HCT116 (cell line): Measurements from ENCODE around the gene CPNE4. TPM values are rescaled to one million over a fixed set of nuclear protein-coding genes. Genes with fewer than 3 reads are reported as not detected.

Source experiments
- ATAC-seq: fragments of 200-7000 bp; cut with Tn5 transposase; 2 replicates; pipeline ENCODE4 v1.9.1; 2020; ENCODE audit warnings: mild to moderate bottlenecking, moderate library complexity
- BruUV-seq: library from RNA; stranded (reverse); fragments of 400-500 nt; replicated peaks from 2 replicates; lab custom pipeline; 2021; lab: Mats Ljungman, UMichigan
- CTCF ChIA-PET: fragments of 300-600 bp; sonication (Branson Sonifier 250); formaldehyde crosslinking; loops from one replicate; lab custom pipeline; 2021; ENCODE audit warnings: antibody characterized with exemption; lab: Charles Lee
- POLR2A ChIA-PET: fragments of 300-600, 350-600 bp; sonication (Branson Sonifier 250); formaldehyde crosslinking; loops from one replicate; lab custom pipeline; 2021; ENCODE audit warnings: antibody characterized with exemption; lab: Charles Lee
- RAD21 ChIA-PET, 2 experiments: fragments of 300-600 bp; sonication (Branson Sonifier 250); formaldehyde crosslinking; loops; one replicate each; lab custom pipeline; 2023; ENCODE audit warnings: low total read pairs in 2 of 2; ENCODE audit not compliant: uncharacterized antibody in 2 of 2, unreplicated experiment in 2 of 2, low non-redundant PET in 1 of 2; lab: Charles Lee
- DNase-seq: peaks from one replicate; pipeline ENCODE4 v3.0.0-alpha.2; 2010; ENCODE audit warnings: low read depth, low spot score
- H2AFZ ChIP-seq: fragments of 200-600 bp; shearing (Covaris generic), sonication (generic); 2 replicates; pipeline ENCODE4 v1.6.1; 2017; ENCODE audit warnings: low read depth, mixed run types, mixed read lengths, antibody characterized with exemption, low read length; ENCODE audit not compliant: poor library complexity, severe bottlenecking
- H3K27ac ChIP-seq: 2 replicates; pipeline ENCODE4 v1.5.1; 2012; ENCODE audit warnings: low read depth, low read length
- H3K27me3 ChIP-seq: fragments of 200-600 bp; sonication (generic); 2 replicates; pipeline ENCODE4 v1.6.1; 2016; ENCODE audit warnings: mixed run types, low read length, mixed read lengths; ENCODE audit not compliant: insufficient read depth
- H3K36me3 ChIP-seq, 2 experiments: fragments of 200-500 bp in 1 of 2; fragments of 200-600 bp in 1 of 2; sonication (Bioruptor generic) in 1 of 2; sonication (generic) in 1 of 2; 2 replicates each; pipeline versions ENCODE4 v1.5.1 to v1.6.1; 2014 to 2016; ENCODE audit warnings: low read length in 2 of 2, inconsistent platforms in 1 of 2, mixed read lengths in 1 of 2, mixed run types in 1 of 2; ENCODE audit not compliant: insufficient read depth in 2 of 2, control insufficient read depth in 1 of 2
- H3K4me1 ChIP-seq, 2 experiments: fragments of 200-600 bp in 1 of 2; sonication (generic) in 1 of 2; 2 replicates each; pipeline versions ENCODE4 v1.5.1 to v1.6.1; 2012 to 2017; ENCODE audit warnings: low read length in 2 of 2, inconsistent platforms in 1 of 2, mild to moderate bottlenecking in 1 of 2, mixed read lengths in 1 of 2, mixed run types in 1 of 2, moderate library complexity in 1 of 2; ENCODE audit not compliant: insufficient read depth in 2 of 2, control insufficient read depth in 1 of 2
- H3K4me2 ChIP-seq: fragments of 200-600 bp; sonication (generic); 2 replicates; pipeline ENCODE4 v1.6.1; 2017; ENCODE audit warnings: mixed run types, low read length, mixed read lengths
- H3K4me3 ChIP-seq, 2 experiments: fragments of 200-600 bp in 1 of 2; sonication (generic) in 1 of 2; replicated peaks in 1 of 2; 2 replicates each; pipeline ENCODE4 v1.5.1; 2011 to 2016; ENCODE audit warnings: low read length in 2 of 2, control low read depth in 1 of 2, low read depth in 1 of 2, mild to moderate bottlenecking in 1 of 2, mixed read lengths in 1 of 2, mixed run types in 1 of 2
- H3K79me2 ChIP-seq: fragments of 200-600 bp; sonication (generic); 2 replicates; pipeline ENCODE4 v1.6.1; 2017; ENCODE audit warnings: mild to moderate bottlenecking, mixed run types, low read length, moderate library complexity, mixed read lengths; ENCODE audit not compliant: insufficient read depth
- H3K9ac ChIP-seq: fragments of 200-600 bp; sonication (generic); 2 replicates; pipeline ENCODE4 v1.6.1; 2016; ENCODE audit warnings: low read length, mixed read lengths
- H3K9me2 ChIP-seq: fragments of 200-600 bp; sonication (generic), shearing (Covaris generic); 2 replicates; pipeline ENCODE4 v1.6.1; 2017; ENCODE audit warnings: mixed run types, mild to moderate bottlenecking, moderate library complexity; ENCODE audit not compliant: insufficient read depth
- H3K9me3 ChIP-seq, 2 experiments: fragments of 200-500 bp in 1 of 2; fragments of 200-600 bp in 1 of 2; sonication (Bioruptor generic) in 1 of 2; sonication (generic) in 1 of 2; 2 replicates each; pipeline ENCODE4 v1.6.1; 2014 to 2017; ENCODE audit warnings: low read length in 2 of 2, mixed read lengths in 2 of 2, inconsistent platforms in 1 of 2, low read depth in 1 of 2, mild to moderate bottlenecking in 1 of 2, mixed run types in 1 of 2, moderate library complexity in 1 of 2; ENCODE audit not compliant: control insufficient read depth in 1 of 2, insufficient read depth in 1 of 2
- H4K20me1 ChIP-seq: fragments of 200-600 bp; sonication (generic), shearing (Covaris generic); 2 replicates; pipeline ENCODE4 v1.6.1; 2017; ENCODE audit warnings: mixed run types, mild to moderate bottlenecking, moderate library complexity; ENCODE audit not compliant: insufficient read depth
- EZH2phosphoT487 ChIP-seq: fragments of 200-600 bp; IDR thresholded peaks from 2 replicates; pipeline ENCODE4 v1.6.1; 2018; ENCODE audit warnings: antibody characterized with exemption, borderline replicate concordance
- FOSL1 ChIP-seq: IDR thresholded peaks from 2 replicates; pipeline ENCODE4 v1.6.1; 2012; ENCODE audit warnings: low read depth
- JUND ChIP-seq: IDR thresholded peaks from 2 replicates; pipeline ENCODE4 v1.6.1; 2012
- RAD21 ChIP-seq: IDR thresholded peaks from 2 replicates; pipeline ENCODE4 v1.6.1; 2012; ENCODE audit warnings: low read depth, mild to moderate bottlenecking
- SIN3A ChIP-seq: IDR thresholded peaks from 2 replicates; pipeline ENCODE4 v1.6.1; 2012; ENCODE audit warnings: low read depth
- SRF ChIP-seq: IDR thresholded peaks from 2 replicates; pipeline ENCODE4 v1.6.1; 2012; ENCODE audit warnings: low read depth
- YY1 ChIP-seq: IDR thresholded peaks from 2 replicates; pipeline ENCODE4 v1.6.1; 2011; ENCODE audit warnings: low read length, low read depth, moderate library complexity, mild to moderate bottlenecking; ENCODE audit not compliant: insufficient replicate concordance; ENCODE audit errors: extremely low read depth
- ZFX ChIP-seq: fragments of 450-650 bp; IDR thresholded peaks from 2 replicates; pipeline ENCODE4 v1.6.1; 2017
- intact Hi-C: fragments of 100-400 bp; cut with micrococcal nuclease; formaldehyde crosslinking; loops from 2 replicates; pipeline ENCODE4 v1.10.0; 2022
- total RNA-seq: library from RNA; stranded (reverse); gene quantifications from one replicate; pipeline ENCODE4 v1.2.1, GENCODE V29; 2021; ENCODE audit not compliant: unreplicated experiment
- TF ChIP-seq, protein P1 (sequence below): IDR thresholded peaks from 2 replicates; pipeline ENCODE4 v1.6.1; 2011; ENCODE audit warnings: mild to moderate bottlenecking, low read length, moderate library complexity; ENCODE audit not compliant: insufficient replicate concordance; ENCODE audit errors: extremely low read depth
- TF ChIP-seq, protein P2 (sequence below), 3 experiments: fragments of 200-600 bp in 1 of 3; sonication (generic) in 1 of 3; IDR thresholded peaks in 2 of 3; conservative IDR thresholded peaks in 1 of 3; 2 replicates each; pipeline ENCODE4 v1.5.1; 2012 to 2017; ENCODE audit warnings: low read depth in 2 of 3, low read length in 2 of 3, antibody characterized with exemption in 1 of 3, borderline replicate concordance in 1 of 3, control low read depth in 1 of 3, mild to moderate bottlenecking in 1 of 3, mixed read lengths in 1 of 3, mixed run types in 1 of 3, moderate library complexity in 1 of 3; ENCODE audit not compliant: insufficient read depth in 1 of 3
- TF ChIP-seq, protein P3 (sequence below): IDR thresholded peaks from 2 replicates; pipeline ENCODE4 v1.6.1; 2012

The CPNE4 gene
- total RNA-seq, 1 experiment from 2014 or later = not detected

DNA sequence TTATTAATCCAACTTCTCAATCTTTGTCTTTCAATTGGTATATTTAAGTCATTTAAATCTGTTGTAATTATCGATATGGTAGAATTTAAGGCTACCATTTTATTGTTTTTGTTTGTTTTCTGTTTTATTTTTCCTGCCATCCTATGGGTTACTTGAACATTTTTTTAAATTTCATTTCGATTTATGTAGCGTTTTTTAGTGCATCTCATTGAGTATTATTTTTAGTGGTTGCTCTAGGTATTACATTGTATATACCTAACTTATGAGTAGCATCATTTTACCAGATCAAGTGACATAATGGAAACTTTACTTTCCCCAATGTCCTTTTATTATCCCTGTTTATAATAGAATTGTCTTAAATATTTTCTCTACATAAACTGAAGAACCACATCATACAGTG, 284.6 kb downstream of the CPNE4 start:
- POLR2A ChIA-PET = no interaction called here

DNA sequence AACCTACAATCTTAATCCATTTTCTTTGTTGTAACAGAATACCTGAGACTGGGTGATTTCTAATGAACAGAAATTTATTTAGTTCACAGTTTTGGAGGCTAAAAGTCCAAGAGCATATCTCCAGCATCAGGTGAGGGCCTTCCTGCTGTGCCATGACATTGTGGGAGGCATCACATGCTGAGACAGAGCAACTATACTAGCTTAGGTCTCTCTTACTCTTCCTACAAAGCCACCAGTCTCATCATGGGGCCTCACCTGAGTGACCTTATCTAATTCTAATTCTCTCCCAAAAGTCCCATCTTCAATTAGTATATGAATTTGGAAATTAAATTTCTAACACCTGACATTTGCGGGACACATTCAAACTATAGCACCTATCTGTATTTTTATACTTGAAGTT, 285.0 kb downstream of the CPNE4 start:
- Histone ChIP-seq H3K27ac (no peak overlapping the region), H3K36me3 (no peaks in the 10 kb centered on the region), H3K79me2 (no peaks in the 10 kb centered on the region), H3K9me3 (no peaks in the 10 kb centered on the region), H3K4me3 (no peak overlapping the region), H3K27me3 (peaks cover 13% of the 10 kb centered on the region), H3K9ac (no peak overlapping the region), H2AFZ (no peak overlapping the region), H4K20me1 (no peaks in the 10 kb centered on the region; the same call in 1 of the 2 replicates), H3K4me1 (no peaks in the 10 kb centered on the region), H3K4me2 (no peak overlapping the region), H3K9me2 (no peaks in the 10 kb centered on the region)
- POLR2A ChIA-PET = no interaction called here
- ATAC-seq (no peak), DNase-seq (no peak)
- BruUV-seq = no TSS peak
- RAD21 ChIA-PET = no interaction called here
- CTCF ChIA-PET = no interaction called here
- intact Hi-C loops = no loop called here
- TF ChIP-seq, protein P1, sequence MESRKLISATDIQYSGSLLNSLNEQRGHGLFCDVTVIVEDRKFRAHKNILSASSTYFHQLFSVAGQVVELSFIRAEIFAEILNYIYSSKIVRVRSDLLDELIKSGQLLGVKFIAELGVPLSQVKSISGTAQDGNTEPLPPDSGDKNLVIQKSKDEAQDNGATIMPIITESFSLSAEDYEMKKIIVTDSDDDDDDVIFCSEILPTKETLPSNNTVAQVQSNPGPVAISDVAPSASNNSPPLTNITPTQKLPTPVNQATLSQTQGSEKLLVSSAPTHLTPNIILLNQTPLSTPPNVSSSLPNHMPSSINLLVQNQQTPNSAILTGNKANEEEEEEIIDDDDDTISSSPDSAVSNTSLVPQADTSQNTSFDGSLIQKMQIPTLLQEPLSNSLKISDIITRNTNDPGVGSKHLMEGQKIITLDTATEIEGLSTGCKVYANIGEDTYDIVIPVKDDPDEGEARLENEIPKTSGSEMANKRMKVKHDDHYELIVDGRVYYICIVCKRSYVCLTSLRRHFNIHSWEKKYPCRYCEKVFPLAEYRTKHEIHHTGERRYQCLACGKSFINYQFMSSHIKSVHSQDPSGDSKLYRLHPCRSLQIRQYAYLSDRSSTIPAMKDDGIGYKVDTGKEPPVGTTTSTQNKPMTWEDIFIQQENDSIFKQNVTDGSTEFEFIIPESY = no peak
- TF ChIP-seq, protein P2, sequence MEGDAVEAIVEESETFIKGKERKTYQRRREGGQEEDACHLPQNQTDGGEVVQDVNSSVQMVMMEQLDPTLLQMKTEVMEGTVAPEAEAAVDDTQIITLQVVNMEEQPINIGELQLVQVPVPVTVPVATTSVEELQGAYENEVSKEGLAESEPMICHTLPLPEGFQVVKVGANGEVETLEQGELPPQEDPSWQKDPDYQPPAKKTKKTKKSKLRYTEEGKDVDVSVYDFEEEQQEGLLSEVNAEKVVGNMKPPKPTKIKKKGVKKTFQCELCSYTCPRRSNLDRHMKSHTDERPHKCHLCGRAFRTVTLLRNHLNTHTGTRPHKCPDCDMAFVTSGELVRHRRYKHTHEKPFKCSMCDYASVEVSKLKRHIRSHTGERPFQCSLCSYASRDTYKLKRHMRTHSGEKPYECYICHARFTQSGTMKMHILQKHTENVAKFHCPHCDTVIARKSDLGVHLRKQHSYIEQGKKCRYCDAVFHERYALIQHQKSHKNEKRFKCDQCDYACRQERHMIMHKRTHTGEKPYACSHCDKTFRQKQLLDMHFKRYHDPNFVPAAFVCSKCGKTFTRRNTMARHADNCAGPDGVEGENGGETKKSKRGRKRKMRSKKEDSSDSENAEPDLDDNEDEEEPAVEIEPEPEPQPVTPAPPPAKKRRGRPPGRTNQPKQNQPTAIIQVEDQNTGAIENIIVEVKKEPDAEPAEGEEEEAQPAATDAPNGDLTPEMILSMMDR (IDR thresholded peaks at IDR 0.05 in 2 of 3, conservative IDR thresholded peaks at IDR 0.05 in 1 of 3; ENCODE audit: borderline replicate concordance in 1 of 3, insufficient read depth in 1 of 3, low read depth in 2 of 3, low read length in 2 of 3) = no peak
- TF ChIP-seq JUND (no peak), FOSL1 (no peak), SIN3A (no peak), ZFX (no peak), YY1 (no peak), RAD21 (no peak), EZH2phosphoT487 (no peak)
- TF ChIP-seq, protein P3, sequence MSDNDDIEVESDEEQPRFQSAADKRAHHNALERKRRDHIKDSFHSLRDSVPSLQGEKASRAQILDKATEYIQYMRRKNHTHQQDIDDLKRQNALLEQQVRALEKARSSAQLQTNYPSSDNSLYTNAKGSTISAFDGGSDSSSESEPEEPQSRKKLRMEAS = no peak

More for the DNA sequence above, 284.6 kb downstream of the CPNE4 start:
- ChIA-PET CTCF (no interaction called here), RAD21 (no interaction called here)
- H4K20me1 ChIP-seq = no peaks in the 10 kb centered on the region; the same call in 1 of the 2 replicates
- no peaks in the 10 kb centered on the region for H3K36me3 ChIP-seq
- H3K4me3 ChIP-seq = no peak overlapping the region
- TF ChIP-seq SRF (no peak), YY1 (no peak)
- TF ChIP-seq, protein P2 (IDR thresholded peaks at IDR 0.05 in 2 of 3, conservative IDR thresholded peaks at IDR 0.05 in 1 of 3; ENCODE audit: borderline replicate concordance in 1 of 3, insufficient read depth in 1 of 3, low read depth in 2 of 3, low read length in 2 of 3) = peak in 1 of 3 experiments; percentile 24; a peak in 1 of 6 replicates
- H3K79me2 ChIP-seq = no peaks in the 10 kb centered on the region
- ATAC-seq (no peak), DNase-seq (no peak)
- H2AFZ ChIP-seq = no peak overlapping the region
- no peak overlapping the region for H3K27ac ChIP-seq
- H3K9ac ChIP-seq = no peak overlapping the region
- H3K4me2 ChIP-seq = no peak overlapping the region
- H3K9me3 ChIP-seq = no peaks in the 10 kb centered on the region
- intact Hi-C loops = no loop called here
- no peaks in the 10 kb centered on the region for H3K9me2 ChIP-seq
- no TSS peak for BruUV-seq
- H3K4me1 ChIP-seq = no peaks in the 10 kb centered on the region
- H3K27me3 ChIP-seq = peaks cover 10% of the 10 kb centered on the region
